Thyroid gland (tissue), 4 donors: ENCODE results near the gene POU6F2. TPM values are rescaled to one million over a fixed set of nuclear protein-coding genes. Genes with fewer than 3 reads are reported as not detected.
A peak's percentile ranks its signal among the peaks of the same experiment; 100 is the strongest.
"Not testable (repeated sequence)": the region's sequence is repeated elsewhere in the genome, so short reads cannot be mapped to it uniquely, and the experiment has no call there.

Experiments used
- DNase-seq, 2 donors: peaks; one replicate each; pipeline ENCODE4 v3.0.0-alpha.2; 2019
- H3K27ac ChIP-seq, 3 donors: fragments of 200-600 bp; sonication (generic); 1 replicate in 2 of 3; 2 replicates in 1 of 3; pipeline ENCODE4 v1.5.1; 2016 to 2019; ENCODE audit warnings: mild to moderate bottlenecking in 1 of 3, moderate library complexity in 1 of 3
- H3K27me3 ChIP-seq: fragments of 200-600 bp; sonication (generic); one replicate; pipeline ENCODE4 v1.5.1; 2019
- H3K36me3 ChIP-seq, 2 donors: fragments of 200-600 bp; sonication (generic); one replicate each; pipeline ENCODE4 v1.5.1; 2016 to 2019
- H3K4me1 ChIP-seq, 2 donors: fragments of 200-600 bp; sonication (generic); one replicate each; pipeline ENCODE4 v1.5.1; 2017 to 2019
- H3K4me3 ChIP-seq, 3 donors: fragments of 200-600 bp; sonication (generic); replicated peaks in 1 of 3; 1 replicate in 2 of 3; 2 replicates in 1 of 3; pipeline ENCODE4 v1.5.1; 2016; ENCODE audit warnings: mild to moderate bottlenecking in 1 of 3
- H3K9me3 ChIP-seq: fragments of 200-600 bp; sonication (generic); one replicate; pipeline ENCODE4 v1.5.1; 2017
- POLR2A ChIP-seq, 2 donors: fragments of 450-650 bp; IDR thresholded peaks; one replicate each; pipeline ENCODE4 v1.6.1; 2017; ENCODE audit warnings: antibody characterized with exemption in 2 of 2, mild to moderate bottlenecking in 2 of 2, moderate library complexity in 1 of 2
- WGBS, 2 donors: methylation state at CpG; one replicate each; pipeline ENCODE4 v1.1.5; 2017; 5-methylcytosine and 5-hydroxymethylcytosine counted together
- intact Hi-C: fragments of 100-400 bp; cut with DNase I; formaldehyde crosslinking; loops from one replicate; pipeline ENCODE4 v1.15.1; 2023
- total RNA-seq, 4 donors: library from RNA; depleted of rRNA; stranded (reverse); fragments of >200 nt; gene quantifications; one replicate each; pipeline ENCODE4 v1.2.3, GENCODE V29; 2016
- TF ChIP-seq, protein P1 (sequence below), 6 experiments: fragments of 200-600 bp in 3 of 6; fragments of 450-650 bp in 3 of 6; sonication (generic) in 3 of 6; IDR thresholded peaks; one replicate each; pipeline ENCODE4 v1.5.1; 2016 to 2019; ENCODE audit warnings: antibody characterized with exemption in 6 of 6, mild to moderate bottlenecking in 2 of 6, inconsistent platforms in 1 of 6, moderate library complexity in 1 of 6

Gene POU6F2
- total RNA-seq, 4 donors from 2014 or later: 0.33 TPM; not detected in 3

GRCh38 chr7:39005036-39005435 is 27.3 kb downstream of the POU6F2 start:
- DNase-seq: no peak
- intact Hi-C loops: no loop called here
- WGBS, 2 donors: 31 to 37% methylated on average over 8 of the region's 8 CpGs
- Histone ChIP-seq H3K27me3 (no peaks in the 10 kb centered on the region), H3K4me3 (no peak overlapping the region), H3K36me3 (no peaks in the 10 kb centered on the region), H3K9me3 (no peaks in the 10 kb centered on the region), H3K27ac (no peak overlapping the region), H3K4me1 (no peaks in the 10 kb centered on the region)
- TF ChIP-seq, protein P1, sequence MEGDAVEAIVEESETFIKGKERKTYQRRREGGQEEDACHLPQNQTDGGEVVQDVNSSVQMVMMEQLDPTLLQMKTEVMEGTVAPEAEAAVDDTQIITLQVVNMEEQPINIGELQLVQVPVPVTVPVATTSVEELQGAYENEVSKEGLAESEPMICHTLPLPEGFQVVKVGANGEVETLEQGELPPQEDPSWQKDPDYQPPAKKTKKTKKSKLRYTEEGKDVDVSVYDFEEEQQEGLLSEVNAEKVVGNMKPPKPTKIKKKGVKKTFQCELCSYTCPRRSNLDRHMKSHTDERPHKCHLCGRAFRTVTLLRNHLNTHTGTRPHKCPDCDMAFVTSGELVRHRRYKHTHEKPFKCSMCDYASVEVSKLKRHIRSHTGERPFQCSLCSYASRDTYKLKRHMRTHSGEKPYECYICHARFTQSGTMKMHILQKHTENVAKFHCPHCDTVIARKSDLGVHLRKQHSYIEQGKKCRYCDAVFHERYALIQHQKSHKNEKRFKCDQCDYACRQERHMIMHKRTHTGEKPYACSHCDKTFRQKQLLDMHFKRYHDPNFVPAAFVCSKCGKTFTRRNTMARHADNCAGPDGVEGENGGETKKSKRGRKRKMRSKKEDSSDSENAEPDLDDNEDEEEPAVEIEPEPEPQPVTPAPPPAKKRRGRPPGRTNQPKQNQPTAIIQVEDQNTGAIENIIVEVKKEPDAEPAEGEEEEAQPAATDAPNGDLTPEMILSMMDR (IDR thresholded peaks at IDR 0.05): no peak
- TF ChIP-seq POLR2A (IDR thresholded peaks at IDR 0.05): no peak

DNA sequence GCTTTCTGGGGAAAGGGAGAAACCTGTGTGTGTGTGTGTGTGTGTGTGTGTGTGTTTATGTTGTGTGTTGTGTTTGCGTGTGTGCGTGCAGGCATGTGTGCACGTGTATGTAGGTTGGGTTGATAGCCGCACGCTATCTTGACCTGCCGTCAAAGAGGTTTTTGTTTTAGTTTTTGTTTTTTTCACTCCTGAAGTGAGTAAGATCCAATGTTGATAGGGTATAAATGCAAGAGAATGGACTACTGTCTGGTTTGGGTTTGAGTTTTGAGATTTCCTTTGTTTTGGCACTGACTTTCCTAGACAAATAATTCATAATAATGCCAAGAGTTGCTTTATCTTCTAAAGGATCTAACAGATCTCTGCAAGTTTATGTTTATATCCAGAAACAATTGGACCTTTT is 27.8 kb downstream of the POU6F2 start:
- TF ChIP-seq, protein P1 (IDR thresholded peaks at IDR 0.05): no peak
- no peak for TF ChIP-seq POLR2A (IDR thresholded peaks at IDR 0.05)
- H3K36me3 ChIP-seq: no peaks in the 10 kb centered on the region
- H3K4me3 ChIP-seq: no peak overlapping the region
- H3K27me3 ChIP-seq: no peaks in the 10 kb centered on the region
- intact Hi-C loops: no loop called here
- no peaks in the 10 kb centered on the region for H3K9me3 ChIP-seq
- no peak overlapping the region for H3K27ac ChIP-seq
- no peak for DNase-seq
- WGBS, 2 donors: 36 to 44% methylated on average over 6 of the region's 6 CpGs
- H3K4me1 ChIP-seq: no peaks in the 10 kb centered on the region

DNA sequence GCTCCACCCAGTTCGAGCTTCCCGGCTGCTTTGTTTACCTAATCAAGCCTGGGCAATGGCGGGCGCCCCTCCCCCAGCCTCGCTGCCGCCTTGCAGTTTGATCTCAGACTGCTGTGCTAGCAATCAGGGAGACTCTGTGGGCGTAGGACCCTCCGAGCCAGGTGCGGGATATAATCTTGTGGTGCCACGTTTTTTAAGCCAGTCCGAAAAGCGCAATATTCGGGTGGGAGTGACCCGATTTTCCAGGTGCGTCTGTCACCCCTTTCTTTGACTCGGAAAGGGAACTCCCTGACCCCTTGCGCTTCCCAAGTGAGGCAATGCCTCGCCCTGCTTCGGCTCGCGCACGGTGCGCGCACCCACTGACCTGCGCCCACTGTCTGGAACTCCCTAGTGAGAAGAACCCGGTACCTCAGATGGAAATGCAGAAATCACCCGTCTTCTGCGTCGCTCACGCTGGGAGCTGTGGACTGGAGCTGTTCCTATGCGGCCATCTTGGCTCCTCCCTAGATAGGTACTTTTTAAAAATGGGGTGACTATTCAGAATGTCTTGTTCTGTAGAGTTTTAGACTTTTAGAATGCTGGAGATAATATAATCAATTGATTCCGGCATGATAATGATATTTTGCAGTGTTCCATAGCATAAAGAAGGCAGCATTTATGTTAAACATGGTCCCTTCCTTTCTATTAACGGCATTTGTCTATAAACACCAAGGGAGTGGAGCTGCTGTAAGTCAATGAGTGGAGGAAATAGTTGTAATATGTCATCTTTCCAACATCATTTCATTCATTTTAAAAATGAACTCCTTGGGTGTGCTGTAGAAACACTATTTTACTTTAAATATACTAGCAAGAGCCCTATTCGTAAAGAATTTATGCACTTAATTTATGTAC is 35.6 kb downstream of the POU6F2 start:
- H3K4me1 ChIP-seq, H3K27ac ChIP-seq, H3K4me3 ChIP-seq, H3K36me3 ChIP-seq, H3K9me3 ChIP-seq, H3K27me3 ChIP-seq, intact Hi-C loops, DNase-seq: not testable (repeated sequence)
- WGBS, 2 donors: 95% methylated on average over 24 to 28 of the region's 34 CpGs

DNA sequence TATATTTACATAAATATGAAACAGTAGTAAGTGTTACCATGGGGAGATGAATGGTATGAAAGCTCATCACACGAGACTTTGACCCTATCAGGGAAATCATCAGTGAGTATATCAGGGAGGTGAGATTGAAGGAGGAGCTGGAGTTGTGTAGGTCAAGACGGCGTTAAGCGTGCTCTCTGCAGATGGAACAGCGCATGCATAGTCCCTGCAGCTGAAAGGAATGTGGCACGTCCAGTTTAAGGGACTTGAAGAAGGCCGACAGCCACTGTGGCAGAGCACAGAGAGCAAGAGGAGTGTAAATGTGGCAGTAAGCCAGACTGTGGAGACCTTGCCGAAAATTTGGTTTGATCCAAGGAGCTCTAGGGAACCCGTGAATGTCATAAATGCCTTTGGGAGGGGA is 38.9 kb downstream of the POU6F2 start:
- H3K27ac ChIP-seq: no peak overlapping the region
- intact Hi-C loops: no loop called here
- no peaks in the 10 kb centered on the region for H3K9me3 ChIP-seq
- TF ChIP-seq, protein P1 (IDR thresholded peaks at IDR 0.05): no peak
- no peak for TF ChIP-seq POLR2A (IDR thresholded peaks at IDR 0.05)
- 38 to 40% methylated on average over 9 of the region's 9 CpGs for WGBS, 2 donors
- peaks cover 3 to 7% of the 10 kb centered on the region in 2 donors for H3K4me1 ChIP-seq
- DNase-seq: peak; percentile 61 to 74
- H3K27me3 ChIP-seq: no peaks in the 10 kb centered on the region
- H3K4me3 ChIP-seq: no peak overlapping the region
- H3K36me3 ChIP-seq: no peaks in the 10 kb centered on the region

DNA sequence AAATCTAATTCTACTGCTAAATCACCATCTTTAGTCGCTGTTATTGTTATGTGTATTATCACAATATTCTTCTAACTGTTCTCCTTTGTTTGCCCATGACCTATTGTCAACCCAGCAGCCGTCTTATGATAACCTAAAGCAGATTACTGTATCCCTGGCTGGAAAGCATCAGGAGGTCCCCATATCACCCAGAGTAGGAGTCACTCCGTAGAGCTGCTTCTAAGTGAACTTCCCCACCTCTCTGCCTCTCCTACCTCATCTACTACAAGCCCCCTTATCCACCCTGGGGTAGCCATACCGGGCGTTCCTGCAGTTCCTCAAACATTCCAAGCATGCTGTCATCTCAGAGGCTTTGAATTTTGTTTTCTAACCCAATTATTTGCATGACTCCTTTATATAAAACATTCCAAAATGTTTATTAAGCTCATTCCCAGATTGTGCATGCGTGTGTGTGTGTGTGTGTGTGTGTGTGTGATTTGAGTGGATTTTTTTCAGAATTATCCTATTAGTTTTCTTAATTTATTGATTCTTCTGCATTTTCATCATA is 39.7 kb downstream of the POU6F2 start:
- TF ChIP-seq POLR2A (IDR thresholded peaks at IDR 0.05): no peak
- TF ChIP-seq, protein P1 (IDR thresholded peaks at IDR 0.05): no peak
- Histone ChIP-seq H3K36me3 (no peaks in the 10 kb centered on the region), H3K27ac (no peak overlapping the region), H3K4me3 (no peak overlapping the region), H3K4me1 (peaks cover 3 to 7% of the 10 kb centered on the region in 2 donors), H3K27me3 (no peaks in the 10 kb centered on the region), H3K9me3 (no peaks in the 10 kb centered on the region)
- intact Hi-C loops: no loop called here
- 65 to 67% methylated on average over 6 of the region's 6 CpGs for WGBS, 2 donors
- no peak for DNase-seq
